Occipital lobe (tissue), 2 donors: Measurements from ENCODE around the gene SCYL3. TPM values are rescaled to one million over a fixed set of nuclear protein-coding genes. Genes with fewer than 3 reads are reported as not detected.
A peak's percentile ranks its signal among the peaks of the same experiment; 100 is the strongest.
"Not testable (repeated sequence)": the region's sequence is repeated elsewhere in the genome, so short reads cannot be mapped to it uniquely, and the experiment has no call there.

Experiments used
- DNase-seq: peaks from one replicate; lab custom pipeline; 2025; lab: John Stamatoyannopoulos, UW
- total RNA-seq: library from RNA; depleted of rRNA; stranded (reverse); fragments of >200 nt; gene quantifications from one replicate; pipeline ENCODE4 v1.2.3, GENCODE V29; 2014

SCYL3 gene
- total RNA-seq, result 14.2 TPM

DNA sequence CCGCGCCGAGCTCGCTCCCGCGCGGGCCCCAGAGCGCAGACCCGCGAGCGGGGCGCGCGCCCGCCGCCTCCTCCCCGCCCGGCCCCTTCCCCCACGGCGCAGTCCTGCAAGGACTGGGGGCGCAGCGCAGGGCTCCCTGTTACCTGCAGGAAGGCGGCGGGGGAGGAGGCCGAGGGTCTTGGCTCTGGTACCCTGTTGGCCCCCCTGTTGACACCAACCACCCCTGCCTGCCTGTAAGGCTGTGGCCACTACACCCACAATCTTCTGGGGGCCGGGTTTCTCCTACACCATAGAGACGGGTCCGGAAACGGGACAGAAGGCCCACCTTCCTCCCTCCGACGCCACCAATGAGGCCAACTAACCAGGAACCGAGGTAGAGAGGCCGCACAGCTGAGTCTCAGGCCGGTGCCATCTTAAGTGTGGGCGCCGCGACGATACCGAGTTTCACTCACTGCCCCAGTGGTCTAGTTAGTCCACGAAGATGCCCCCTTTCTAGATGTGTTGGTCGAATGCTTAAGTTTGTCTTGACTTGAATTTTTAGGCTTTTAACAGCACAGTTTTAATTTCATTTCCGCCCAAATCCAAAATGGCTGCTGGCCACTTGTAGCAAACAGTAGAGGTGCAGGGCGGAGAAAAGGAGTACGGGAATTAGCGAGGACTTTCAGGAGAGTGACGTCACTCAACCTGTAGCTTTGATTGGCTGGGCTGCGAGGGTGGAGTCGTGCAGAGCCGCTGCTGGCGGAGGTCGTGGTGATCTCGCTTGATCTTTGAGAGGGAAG is at the start of gene SCYL3:
Gene SCYL3 (minus strand): TSS at position 252 of the 779 bp plus-strand sequence. CDS start 5,056 bp downstream, outside the sequence.
- peak; percentile 93 for DNase-seq

DNA sequence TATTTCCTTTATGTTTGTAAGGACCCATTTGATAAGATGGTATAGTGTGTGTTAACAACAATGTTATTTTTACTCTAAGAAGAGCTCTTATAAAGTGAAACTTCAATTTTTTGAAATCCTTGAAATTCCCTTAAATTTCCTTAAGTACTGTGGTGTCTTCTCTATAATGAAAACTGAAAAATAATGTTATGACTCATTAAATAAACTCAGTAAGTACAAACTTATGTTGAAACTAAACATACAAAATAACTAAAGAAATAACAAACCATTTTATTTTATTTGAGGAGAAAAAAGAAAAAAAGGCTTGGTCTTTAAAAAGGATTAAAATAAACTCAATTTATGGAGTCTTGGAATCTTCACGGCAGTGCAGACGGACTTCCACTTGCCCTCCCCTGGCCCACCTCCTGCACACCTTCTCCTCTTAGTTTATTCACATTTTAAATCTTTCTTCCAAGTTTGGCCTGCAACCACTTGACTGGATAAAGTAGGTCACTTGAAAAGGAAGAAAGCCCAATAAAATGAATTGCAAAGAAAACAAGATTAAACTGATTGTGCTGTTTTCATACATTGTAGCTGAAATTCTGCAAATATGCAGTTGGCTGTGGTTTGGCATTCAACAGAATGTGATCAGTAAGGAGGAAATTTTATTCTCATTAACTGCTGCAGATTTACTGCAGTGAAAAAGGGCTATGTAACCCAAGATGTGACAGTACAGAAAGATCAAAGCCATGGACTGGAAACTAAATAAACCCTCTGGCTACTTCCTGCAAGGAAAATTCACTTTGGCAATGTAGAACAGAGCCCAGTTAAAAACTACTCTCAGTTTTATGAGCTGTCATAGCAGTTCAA is 48.5 kb upstream of the SCYL3 start:
- DNase-seq, result no peak

GRCh38 chr1:169933984-169934725 is 40.5 kb upstream of the SCYL3 start:
- no peak for DNase-seq

GRCh38 chr1:169931795-169932231 is 38.1 kb upstream of the SCYL3 start:
- DNase-seq, result no peak

DNA sequence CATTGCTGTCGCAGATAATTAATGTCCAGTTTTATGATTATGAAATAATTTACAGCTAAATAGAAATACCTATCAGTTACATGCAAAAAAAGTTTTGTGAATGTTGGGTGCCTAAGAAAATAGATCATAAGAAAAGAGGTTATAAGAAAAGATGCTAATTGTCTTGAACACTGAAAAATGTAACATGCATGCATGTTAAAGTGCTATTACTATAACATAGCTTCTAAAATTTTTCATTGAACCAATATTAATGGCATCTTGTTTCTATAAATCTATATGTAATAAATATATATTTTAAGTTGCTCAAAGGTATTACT is 35.5 kb upstream of the SCYL3 start:
- DNase-seq, result no peak

DNA sequence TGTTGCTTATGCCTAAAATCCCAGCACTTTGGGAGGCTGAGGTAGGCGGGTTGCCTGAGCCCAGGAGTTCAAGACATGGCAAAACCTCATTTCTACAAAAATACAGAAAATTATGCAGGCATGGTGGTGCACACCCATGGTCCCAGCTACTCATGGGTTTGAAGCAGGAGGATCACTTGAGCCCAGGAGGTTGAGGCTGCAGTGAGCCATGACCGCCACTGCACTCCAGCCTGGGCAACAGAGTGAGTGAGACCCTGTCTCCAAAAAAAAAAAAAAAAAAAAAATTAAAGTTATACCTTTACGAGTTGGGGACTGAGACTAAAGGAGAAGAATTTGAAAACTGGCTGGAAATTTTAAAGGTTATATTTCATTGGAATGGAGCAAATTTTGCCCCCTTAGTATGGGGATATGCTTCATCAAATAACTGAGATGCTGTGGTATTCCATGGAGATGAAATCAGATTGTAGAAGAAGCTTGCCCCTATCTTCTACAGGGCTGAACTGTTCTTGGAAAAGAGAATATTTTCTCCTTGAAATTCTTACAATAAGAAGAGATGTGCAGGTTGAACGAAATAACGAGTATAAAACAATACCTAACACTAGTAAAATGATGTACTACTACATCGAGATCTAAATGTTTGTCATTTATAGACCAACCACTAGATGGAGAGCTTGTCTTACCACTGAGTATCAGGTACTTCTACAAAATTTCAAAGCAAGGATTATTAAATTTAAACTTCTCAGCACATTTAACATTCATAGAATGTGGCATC is 34.9 kb upstream of the SCYL3 start:
- no peak for DNase-seq

GRCh38 chr1:169925505-169926482 is 32.1 kb upstream of the SCYL3 start:
- DNase-seq, result no peak

DNA sequence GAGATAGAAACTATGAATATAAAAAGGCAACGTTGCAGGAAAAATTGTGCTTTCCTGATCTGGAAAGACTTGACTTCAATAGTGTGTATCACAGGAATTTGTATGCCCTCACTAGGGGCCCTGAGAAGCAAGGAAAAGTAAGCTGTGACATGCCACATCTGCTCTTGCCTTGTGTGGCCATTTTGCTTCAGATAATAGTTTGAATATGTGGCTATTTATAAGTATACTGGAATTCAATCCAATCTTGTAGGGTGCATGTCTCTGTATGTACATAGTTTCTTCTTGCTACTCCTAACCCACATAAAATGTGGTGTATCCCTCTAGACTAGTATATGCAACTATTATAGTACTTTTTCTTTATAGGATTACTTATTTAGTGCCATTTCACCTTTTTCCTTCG is 31.1 kb upstream of the SCYL3 start:
- DNase-seq, result no peak

GRCh38 chr1:169924063-169924462 is 30.4 kb upstream of the SCYL3 start:
- DNase-seq, result no peak

GRCh38 chr1:169921080-169921479 is 27.4 kb upstream of the SCYL3 start:
- no peak for DNase-seq

DNA sequence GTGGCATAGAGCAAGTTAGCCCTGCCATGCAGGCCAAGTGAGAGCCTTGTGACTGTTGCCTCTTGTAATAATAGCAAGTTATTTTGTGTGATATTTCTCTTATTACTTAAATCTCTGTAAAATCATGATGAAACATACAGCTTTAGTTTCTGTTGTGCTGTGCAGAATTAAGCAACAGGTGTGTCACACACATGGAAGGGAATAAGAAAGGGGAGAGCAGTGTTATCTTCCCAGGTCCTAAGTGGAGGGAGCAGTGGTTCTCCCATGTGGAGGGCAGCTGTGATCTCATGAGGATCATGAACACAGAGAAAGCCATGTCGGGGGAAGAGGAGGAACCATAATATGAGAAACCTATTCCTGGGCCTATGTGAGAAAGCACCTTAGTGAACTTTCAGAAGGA is 25.2 kb upstream of the SCYL3 start:
- no peak for DNase-seq

GRCh38 chr1:169918220-169918619 is 24.5 kb upstream of the SCYL3 start:
- DNase-seq, result not testable (repeated sequence)

- DNase-seq, result no peak
These were observed 21.5 kb upstream of the SCYL3 start for GRCh38 chr1:169915150-169915549.

DNA sequence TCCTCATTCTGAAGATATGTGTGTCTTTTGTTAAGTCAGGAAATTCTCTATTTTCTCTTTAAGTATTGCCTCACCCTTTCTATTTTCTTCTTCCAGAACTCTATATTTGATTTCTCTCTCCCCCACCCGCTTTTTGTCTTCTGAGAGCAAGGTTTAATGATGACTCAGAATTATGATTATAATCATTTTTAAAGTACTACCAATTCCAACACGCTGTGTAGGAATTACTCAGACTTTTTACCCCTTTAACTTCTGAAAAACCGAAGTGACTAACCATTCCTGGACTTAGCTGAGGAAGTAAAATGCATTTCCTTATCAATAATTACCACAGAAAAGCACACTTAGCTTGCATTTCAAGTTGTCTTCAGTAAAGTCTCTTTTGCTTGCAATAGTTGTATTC is 20.8 kb upstream of the SCYL3 start:
- no peak for DNase-seq

DNA sequence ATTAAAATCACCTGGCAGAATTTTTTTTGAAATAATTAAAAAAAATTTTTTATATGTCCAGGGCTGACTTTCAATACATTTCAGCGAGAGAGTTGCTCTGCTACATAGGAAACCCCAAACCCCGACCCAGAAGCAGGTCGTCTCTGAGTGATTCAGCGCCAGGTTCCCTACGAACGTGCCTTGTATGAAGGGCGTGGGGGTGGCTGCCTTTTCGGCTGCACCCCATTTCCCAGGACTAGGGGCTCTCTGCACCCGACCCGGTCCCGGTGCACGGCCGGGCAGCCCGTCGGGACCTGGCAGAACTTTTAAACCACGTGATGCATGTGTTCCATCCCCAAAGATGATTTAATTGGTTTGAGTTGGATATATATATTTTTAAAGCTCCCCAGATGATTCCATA is 15.8 kb upstream of the SCYL3 start:
- DNase-seq, result no peak

GRCh38 chr1:169906938-169907337 is 13.2 kb upstream of the SCYL3 start:
- no peak for DNase-seq

DNA sequence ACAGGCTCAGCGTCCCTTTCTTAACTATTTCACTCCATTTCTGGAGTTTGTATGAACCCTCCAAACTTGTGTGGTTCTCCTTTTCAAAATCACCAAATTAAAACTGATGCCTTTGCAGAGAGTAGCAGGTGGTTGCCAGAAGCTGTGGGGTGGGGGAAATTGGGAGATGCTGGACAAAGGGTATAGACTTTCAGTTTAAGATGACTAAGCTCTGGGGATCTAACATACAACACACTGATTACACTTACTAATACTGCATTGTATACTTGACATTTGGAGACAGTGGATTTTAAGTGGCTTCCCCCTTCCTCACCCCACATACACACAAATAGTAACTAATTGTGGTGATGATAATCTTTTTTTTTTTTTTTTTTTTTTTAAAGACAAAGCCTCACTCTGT is 11.1 kb upstream of the SCYL3 start:
- no peak for DNase-seq

GRCh38 chr1:169902751-169903150 is 9.1 kb upstream of the SCYL3 start:
- no peak for DNase-seq

DNA sequence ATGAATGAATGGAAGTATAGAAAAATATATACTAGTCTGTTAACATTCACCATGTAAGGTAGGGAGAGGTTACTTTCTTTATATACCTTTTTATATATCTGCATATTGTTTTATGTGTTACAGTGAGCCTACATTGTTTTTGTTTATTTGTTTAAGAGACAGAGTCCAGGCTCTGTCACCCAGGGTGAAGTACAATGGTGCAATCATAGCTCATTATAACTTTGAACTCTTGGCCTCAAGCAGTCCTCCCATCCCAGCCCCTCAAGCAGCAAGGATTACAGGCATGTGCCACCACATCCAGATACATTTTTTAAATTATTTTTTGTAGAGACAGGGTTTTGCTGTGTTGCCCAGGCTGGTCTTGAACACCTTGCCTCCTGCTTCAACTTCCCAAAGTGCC is 7.4 kb upstream of the SCYL3 start:
- DNase-seq, result no peak

DNA sequence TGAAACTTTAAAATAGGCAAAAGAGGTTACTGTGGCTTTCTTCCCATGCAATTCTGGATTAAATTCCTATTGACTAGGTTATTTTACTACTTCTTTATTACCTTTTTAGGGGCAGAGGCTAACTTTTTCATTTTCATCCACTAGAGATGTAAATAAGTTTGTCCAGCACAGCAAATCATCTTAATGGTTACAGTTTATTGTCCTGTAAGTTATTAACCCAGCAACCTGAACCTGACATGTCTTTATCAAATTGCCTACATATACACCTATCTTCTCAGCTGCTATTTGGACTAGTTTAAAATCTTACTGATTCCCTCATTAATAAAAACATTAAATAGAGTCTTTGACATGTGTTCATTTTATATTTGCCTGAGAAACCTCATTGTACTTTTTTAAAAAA is 6.9 kb upstream of the SCYL3 start:
- no peak for DNase-seq
